ENCODE results near the gene NPIPB8.
"Not testable (repeated sequence)": the region's sequence is repeated elsewhere in the genome, so short reads cannot be mapped to it uniquely, and the experiment has no call there.

Gene NPIPB8

DNA sequence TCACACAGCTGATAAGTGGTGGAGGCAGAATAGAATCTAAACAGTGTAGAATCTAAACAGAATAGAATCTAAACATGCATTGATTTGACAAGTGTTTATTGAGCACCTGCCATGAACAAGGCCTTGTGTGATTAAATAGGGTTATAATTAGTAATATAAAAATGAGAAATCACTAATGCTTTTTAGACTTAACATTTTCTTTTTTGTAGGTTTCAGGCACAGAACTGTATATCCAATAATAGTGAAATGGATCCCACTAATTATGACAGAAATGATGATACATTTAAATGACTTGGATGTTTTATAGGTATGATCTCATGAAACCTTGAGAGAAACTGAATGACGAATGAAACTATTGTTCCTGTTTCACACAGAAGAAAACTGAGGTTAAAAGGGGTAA is at the start of gene NPIPB8:
Gene NPIPB8 (plus strand): TSS at position 301 of the 400 bp plus-strand sequence. CDS start 296 bp downstream, outside the sequence.
- not testable (repeated sequence) for DNase-seq (ENCODE audit: low spot score)

DNA sequence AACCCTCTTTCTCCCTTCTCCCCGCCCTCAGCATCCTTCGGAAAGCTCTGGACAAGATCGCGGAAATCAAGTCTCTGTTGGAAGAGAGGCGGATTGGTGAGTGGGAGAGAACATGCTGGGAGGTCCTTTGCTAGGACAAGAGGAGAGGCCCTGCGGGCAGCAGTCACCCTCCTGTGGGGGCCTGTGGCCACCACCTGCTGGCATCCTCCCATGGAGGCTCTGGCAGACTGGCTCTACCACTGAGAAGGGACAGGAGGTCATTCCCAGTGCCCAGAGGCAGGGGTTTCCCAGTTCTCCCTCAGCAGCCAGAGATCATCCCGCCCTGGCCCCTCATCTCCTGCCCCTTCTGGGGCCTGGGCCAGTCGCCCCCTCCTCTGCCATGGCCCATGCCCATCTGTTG is 48.8 kb upstream of the NPIPB8 start:
- DNase-seq (ENCODE audit: low spot score): no peak

DNA sequence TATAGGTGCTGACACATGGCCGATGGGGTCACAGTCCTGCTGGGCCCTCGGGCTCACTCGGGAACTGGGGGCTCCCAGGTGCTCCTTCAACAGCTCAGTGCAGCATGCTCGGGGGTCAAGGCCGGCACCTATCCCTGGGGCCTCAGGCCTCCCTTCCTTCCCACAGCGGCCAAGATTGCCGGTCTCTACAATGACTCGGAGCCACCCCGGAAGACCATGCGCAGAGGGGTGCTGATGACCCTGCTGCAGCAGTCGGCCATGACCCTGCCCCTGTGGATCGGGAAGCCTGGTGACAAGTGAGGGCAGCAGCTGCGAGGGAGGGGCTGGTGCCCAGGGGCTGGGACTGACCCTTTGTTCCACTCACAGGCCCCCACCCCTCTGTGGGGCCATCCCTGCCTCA is 47.9 kb upstream of the NPIPB8 start:
- DNase-seq (ENCODE audit: low spot score): no peak

DNA sequence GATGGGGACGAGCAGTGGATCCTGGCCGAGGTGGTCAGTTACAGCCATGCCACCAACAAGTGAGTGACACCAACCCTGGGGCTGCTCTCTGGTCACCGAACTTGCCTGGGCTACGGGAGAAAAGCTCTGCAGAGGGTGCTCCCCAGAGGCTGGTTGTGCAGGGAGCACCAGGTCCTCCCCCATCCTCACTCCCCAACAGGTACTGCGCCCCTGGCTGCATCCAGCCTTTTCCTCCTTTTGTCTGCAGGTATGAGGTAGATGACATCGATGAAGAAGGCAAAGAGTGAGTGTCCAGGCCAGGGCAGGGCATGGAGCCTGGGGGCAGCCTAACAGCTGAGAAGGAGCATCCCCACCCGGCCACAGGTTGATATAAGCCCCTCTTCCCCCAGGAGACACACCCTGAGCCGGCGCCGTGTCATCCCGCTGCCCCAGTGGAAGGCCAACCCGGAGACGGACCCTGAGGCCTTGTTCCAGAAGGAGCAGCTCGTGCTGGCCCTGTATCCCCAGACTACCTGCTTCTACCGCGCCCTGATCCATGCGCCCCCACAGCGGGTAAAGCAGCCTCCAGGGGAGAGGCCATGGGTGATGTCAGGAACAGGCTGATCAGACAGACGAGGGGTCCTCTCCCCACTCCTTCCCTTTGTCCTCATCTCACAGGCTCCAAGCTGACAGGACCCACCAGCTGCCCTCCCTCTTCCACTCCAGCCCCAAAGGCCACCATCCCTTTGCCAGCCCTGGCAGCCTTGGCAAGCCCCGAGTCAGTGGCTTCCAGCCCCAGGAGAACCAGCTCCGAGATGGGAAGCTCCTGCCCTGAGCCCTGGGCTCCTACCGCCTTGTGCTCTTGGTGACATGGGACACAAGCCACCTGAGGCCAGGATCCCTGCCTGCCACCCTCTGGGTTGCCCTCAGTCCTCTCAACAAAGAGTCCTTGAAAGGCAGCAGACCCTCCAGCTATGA is 47.2 kb upstream of the NPIPB8 start:
- no peak for DNase-seq (ENCODE audit: low spot score)

DNA sequence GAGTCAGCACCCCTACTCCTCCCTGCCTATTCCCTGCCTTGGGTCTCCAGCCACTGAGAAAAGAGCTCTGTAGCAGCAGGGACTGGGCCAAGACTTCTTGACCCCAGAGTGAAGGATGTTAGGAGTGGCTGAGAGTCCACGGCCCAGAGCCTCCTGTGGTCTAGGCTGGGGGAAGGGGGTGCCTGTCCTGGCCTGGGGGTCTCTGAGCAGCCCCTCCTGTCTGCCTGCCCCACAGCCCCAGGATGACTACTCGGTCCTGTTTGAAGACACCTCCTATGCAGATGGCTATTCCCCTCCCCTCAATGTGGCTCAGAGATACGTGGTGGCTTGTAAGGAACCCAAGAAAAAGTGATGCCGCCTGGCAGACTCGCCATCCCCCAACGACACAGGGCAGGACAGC is 46.5 kb upstream of the NPIPB8 start:
- DNase-seq (ENCODE audit: low spot score): no peak

DNA sequence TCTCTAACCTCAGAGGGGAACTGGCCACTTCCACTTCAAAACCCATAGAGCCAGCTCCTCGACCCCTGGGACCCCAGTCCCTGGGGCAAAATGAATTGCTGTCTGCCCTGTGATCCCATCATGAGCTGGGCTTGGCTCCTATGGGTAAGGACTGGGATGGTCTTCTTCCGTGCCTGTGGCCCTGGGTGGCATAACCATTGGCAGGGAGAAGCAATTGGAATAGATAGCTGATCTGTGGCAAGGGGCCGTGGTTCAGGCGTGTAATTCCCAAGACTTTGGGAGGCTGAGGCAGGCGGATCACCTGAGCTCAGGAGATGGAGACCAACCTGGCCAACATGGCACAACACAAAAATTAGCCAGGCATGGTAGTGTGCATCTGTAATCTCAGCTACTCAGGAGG is 45.4 kb upstream of the NPIPB8 start:
- DNase-seq (ENCODE audit: low spot score): no peak

DNA sequence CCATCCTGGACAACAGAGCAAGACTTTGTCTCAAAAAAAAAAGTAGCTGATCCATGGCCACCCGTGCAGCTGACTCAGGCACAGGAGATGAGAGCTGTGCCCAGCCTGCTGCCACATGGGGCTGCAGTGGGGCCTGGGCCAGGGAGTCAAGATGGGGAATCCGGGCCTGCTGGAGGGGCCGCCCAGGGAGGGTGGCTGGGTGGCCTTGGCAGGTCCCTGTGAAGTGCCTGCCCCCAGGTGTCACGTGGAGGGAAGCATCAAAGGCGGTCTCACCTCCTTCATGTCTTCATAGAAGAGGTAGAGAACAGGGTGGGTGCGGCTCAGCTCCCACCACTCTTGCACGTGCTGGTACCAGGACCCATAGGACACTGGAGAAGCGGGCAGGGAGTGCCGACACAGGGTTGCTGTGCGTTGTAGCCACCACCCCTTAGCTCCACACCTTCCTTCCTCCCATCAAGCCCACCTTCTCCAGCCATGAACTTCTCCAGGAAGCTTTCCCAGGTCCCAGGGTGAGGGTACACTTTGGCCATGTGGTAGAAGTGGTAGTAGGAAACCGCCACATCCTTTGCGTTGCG is 44.8 kb upstream of the NPIPB8 start:
- DNase-seq (ENCODE audit: low spot score): no peak

DNA sequence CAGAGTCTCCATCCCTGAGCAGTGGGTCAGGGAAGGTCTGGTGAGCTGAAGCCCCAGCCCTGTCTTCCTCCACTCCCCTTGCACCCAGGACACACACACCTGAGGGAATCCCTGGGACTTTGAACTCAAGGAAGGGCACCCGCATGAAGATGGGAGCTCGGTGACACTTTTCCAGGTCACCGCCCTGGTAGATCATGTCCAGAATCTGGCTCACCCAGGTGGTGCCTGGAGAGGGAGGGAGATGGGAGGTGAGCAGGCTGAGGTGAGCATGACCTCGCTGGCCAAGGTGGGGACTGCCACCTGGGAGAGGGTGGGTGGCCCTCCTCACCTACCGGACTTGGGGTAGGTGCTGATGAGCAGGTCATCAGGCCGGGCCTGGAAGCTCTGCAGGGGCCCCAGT is 42.4 kb upstream of the NPIPB8 start:
- not testable (repeated sequence) for DNase-seq (ENCODE audit: low spot score)

DNA sequence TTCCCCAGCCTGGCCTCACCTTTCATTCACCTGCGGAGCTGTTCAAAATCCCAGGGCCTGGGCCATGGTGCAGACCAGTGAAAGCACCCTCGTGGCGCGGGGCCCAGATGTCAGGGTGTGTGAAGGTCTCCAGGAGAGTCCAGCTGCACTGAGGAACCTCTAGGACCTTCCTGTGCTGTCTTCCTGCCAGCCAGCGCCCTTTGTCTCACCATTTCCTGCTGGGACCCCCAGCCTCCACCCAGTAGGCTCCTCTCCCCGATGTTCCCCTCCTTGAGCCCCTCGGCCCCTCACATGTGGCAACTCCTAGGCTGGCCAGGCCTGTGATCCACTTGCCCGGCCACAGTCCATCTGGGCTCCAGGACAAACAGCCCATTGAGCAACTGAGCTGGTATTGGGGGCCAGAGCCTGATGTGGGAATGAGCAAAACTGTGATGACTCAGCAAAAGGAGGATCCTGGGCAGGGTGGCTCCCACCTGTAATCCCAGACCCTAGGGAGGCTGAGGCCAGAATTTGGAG is 41.7 kb upstream of the NPIPB8 start:
- no peak for DNase-seq (ENCODE audit: low spot score)

DNA sequence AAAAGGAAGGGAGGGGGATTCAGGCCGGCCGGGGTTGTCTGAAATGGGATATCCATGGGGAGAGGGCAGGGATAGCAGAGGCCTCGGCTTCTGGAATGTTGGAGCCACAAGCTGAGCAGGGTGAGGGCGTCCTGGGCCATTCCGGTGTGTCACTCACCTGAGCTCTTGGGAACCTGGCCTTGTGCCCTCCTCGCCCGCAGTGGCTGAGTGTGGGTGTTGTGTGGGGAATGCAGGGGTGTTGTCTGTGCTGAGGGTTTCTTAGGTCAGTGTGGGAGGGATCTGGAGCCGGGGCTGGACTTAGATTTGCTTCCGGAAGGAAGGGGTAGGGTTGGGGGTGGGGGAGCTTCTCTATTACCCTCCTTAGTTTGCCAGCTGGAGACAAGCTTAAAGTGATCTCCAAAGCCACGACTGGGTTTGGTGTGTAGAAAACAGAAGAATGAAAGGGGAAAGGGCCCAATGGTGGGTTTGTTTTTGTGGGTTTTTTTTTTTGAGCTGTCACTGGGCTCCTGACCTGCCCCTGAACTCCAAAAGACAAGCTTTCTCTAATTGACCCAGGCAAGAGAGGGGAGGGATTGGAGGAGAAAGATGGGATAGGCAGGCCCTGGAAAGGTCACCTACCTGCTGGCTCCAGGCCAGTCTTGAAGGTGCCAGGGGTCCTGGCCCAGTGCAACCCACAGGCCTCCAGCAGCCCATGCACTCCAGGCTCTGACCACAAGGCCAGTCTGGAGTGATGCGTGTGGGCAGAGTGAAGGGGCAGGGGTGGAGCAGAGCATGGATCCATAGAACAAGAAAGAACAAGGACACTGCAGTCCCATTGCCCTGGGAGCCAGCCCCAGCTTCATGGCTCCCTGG is 40.8 kb upstream of the NPIPB8 start, which contains the start of gene SULT1A2:
Gene SULT1A2 (minus strand): TSS at position 211 of the 852 bp plus-strand sequence. CDS start 1,120 bp downstream, outside the sequence.
- no peak for DNase-seq (ENCODE audit: low spot score)

DNA sequence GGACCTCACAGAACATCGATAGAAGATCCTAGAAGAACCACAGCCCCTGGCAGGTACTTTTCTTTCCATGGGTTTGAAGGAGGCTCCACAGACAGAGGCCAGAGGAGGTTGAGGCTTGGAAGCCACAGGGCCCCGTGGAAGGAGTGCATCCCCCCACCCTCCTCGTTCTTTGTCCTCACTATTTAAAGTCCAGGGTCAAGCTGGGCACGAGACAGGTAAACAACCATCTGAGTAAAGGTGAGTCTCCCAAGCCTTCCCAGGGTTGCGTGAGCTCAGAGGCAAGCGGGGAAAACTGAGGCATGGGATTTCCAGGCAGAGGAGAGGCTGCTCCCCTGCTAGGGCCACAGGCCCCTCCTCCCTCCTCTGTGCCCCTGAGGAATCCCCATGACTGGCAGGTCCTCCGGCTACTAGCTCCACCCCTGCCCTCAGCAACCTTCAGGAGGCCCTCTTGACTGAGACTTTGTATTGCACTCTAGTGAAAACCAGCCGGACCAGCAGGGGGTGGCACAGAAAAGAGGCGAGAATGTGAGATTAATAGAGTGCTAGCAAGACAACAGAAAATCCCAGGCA is 40.1 kb upstream of the NPIPB8 start:
- DNase-seq (ENCODE audit: low spot score): no peak

DNA sequence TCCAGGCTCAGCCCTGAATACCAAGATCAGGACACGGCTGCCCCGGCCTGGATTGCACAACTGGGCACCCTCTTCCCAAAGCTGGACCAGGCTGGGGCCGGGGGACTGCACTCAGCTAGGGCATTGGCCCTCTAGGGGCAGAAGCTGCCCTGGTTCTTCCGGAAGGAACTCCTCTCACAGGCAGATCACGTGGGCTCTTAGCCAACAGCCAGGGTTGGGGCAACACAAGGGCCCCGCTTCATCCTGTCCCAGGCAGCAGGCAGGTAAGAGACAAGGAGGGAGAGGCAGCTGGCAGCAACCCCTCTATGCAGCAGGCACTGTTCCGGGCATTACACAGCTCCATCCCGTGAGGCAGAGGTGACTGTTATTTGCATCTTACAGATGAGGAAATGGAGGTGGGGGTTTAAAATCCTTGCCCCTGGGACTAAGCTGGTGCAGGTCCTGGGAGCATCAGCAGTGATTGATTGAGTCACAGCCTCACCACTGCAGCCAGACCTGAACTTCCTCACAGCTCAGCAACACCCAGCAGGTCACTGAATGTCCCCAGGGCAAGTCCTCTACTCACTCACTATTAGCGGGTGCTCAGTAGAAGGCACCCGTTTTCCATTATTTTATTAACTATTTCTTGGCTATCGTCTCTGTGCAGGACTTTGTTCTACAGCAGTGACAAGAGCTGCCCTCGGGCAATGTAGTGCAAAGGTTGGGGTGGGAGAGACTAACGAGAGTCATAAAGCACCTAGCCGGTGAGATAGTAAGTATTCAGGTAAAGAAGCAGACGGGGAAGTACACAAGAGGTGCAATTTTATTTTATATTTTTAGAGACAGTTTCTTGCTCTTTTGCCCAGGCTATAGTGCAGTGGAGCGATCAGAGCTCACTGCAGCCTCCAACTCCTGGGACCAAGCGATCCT is 38.2 kb upstream of the NPIPB8 start:
- DNase-seq (ENCODE audit: low spot score): not testable (repeated sequence)

DNA sequence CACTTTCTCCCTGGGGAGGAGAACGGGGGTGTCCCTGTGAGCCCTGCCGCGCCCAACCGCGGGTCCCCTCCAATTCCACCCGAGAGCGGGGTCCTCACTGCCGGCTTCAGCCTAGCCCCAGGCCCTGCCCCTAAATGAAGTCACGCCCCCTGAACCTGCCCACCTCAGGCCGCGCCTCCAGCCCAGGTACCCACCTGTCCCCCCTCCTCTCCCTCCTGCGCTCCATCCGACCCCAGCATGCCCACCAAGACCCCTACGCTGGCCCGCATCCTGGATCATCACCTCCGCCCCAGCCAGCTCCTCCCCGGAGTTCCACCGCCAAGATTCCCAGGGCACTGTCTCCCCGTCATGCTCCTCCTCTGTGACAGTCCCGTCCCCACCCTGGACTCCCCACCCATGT is 36.9 kb upstream of the NPIPB8 start:
- not testable (repeated sequence) for DNase-seq (ENCODE audit: low spot score)

DNA sequence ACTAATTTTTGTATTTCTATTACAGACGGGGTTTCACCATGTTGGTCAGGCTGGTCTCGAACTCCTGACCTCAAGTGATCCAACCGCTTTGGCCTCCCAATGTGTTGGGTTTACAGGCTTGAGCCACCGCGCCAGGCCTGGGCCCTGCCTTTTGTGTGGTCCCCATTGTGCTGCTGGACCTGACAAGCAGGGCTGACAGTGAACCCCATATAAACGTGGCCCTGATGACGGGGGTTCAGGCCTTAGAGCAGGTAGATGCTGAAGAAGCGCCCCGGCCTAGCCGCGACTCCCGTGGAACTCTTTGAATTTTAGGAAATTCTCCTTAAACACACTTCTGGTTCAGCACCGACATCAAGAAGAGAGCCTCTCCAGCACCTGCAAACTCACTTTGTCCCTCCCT is 36.3 kb upstream of the NPIPB8 start:
- DNase-seq (ENCODE audit: low spot score): not testable (repeated sequence)

DNA sequence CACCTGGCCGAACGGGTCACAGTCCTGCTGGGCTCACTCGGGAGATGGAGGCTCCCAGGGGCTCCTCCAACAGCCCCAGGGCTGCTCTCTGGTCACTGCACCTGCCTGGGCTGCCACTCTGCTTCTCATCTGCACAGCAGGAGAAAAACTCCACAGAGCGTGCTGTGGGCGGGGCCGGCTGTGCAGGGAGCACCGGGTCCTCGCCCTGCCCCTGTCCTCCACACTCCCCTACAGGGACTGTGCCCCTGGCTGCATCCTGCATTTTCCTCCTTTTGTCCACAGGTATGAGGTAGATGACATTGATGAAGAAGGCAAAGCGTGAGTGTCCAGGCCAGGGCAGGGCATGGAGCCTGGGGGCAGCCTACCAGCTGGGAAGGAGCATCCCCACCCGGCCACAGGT is 35.8 kb upstream of the NPIPB8 start:
- DNase-seq (ENCODE audit: low spot score): not testable (repeated sequence)

DNA sequence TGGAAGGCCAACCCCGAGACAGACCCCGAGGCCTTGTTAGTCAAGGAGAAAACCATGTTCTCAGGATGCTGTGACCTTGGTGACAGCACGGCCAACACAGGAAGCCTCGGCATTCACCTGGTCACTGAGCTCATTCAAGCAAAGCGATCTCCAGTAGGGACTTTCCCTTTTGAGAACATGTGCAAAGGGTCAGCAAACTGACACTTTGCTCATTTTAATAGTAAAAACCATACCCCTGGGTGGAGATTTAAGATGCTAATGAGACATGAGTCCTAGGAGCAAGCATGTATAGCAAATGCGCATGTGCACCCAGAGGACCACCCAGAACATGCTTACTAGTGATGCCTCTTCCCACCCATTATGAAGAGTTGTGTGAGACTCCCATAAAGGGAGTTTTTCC is 35.3 kb upstream of the NPIPB8 start:
- no peak for DNase-seq (ENCODE audit: low spot score)

DNA sequence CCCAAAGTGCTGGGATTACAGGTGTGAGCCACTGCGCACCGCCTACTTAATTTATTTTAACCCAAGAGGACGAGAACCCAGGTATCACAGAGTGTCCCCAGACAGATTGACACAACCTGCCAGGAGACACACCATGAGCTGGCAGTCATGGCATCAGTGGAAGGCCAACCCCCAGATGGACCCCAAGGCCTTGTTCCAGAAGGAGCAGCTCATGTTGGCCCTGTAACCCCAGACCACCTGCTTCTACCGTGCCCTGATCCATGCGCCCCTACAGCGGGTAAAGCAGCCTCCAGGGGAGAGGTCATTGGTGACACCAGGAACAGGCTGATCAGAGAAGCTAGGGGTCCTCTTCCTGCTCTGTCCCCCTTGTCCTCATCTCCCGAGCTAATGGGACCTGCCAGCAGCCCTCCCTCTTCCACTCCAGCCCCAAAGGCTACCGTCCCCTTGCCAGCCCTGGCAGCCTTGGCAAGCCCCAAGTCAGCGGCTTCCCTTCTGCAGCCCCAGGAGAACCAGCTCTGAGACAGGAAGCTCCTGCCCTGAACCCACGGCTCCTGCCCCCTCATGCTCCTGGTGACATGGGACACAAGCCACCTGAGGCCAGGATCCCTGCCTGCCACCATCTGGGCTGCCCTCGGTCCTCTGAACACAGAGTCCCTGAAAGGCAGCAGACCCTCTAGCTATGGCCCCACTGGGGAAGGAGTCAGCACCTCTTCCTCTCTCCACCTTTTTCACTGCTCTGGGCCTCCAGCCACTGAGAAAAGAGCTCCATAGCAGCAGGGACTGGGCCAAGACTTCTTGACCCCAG is 34.3 kb upstream of the NPIPB8 start:
- no peak for DNase-seq (ENCODE audit: low spot score)

DNA sequence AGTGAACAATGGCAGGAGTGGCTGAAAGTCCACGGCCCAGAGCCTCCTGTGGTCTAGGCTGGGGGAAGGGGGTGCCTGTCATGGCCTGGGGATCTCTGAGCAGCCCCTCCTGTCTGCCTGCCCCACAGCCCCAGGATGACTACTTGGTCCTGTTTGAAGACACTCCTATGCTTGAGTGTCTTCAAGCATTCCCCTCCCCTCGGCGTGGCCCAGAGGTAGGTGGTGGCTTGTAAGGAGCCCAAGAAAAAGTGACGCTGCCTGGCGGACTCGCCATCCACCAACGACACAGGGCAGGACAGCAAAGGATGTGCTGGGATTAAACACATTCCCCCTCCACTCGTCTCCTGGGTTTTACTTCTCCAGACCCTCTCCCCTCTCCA is 33.7 kb upstream of the NPIPB8 start:
- no peak for DNase-seq (ENCODE audit: low spot score)

DNA sequence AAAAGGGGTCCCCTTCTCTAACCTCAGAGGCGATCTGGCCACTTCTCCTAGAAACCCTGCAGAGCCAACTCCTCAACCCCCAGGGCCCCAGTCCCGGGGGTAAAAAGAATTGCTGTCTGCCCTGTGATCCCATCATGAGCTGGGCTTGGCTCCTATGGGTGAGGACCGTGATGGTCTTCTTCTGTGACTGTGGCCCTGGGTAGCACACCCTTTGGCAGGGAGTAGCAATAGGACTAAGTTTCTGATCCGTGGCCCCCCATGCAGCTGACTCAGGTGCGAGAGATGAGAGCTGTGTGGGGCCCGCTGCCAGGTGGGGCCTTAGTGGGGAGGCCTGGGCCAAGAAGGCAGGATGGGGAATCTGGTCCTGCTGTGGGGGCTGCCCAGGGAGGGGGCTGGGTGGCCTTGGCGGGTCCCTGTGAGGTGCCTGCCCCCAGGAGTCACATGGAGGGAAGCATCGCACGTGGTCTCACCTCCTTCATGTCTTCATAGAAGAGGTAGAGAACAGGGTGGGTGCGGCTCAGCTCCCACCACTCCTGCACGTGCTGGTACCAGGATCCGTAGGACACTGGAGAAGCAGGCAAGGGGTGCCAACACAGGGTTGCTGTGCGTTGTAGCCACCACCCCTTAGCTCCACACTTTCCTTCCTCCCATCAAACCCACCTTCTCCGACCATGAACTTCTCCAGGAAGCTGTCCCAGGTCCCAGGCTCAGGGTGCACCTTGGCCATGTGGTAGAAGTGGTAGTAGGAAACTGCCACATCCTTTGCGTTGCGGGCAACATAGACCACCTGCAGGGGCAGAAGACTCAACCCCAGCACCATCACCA is 31.4 kb upstream of the NPIPB8 start:
- no peak for DNase-seq (ENCODE audit: low spot score)
